GM13977 (cell line): ENCODE data around the gene RAD9A.

ENCODE experiments used
- DNase-seq: peaks from one replicate; pipeline ENCODE4 v3.0.0; 2012; ENCODE audit warnings: low spot score
- in situ Hi-C: fragments of 300-500 bp; cut with MboI; formaldehyde crosslinking; loops from one replicate; pipeline ENCODE4 v1.12.0; 2022; ENCODE audit warnings: low sequenced_read_pairs, low pct_unique_long_range_greater_than_20kb, mixed read lengths, inconsistent platforms; ENCODE audit not compliant: unreplicated experiment
- TF ChIP-seq, protein P1 (sequence below): IDR thresholded peaks from 2 replicates; pipeline ENCODE4 v1.5.1; 2012; ENCODE audit warnings: mild to moderate bottlenecking, control low read depth; ENCODE audit not compliant: insufficient read depth; ENCODE audit errors: extremely low read depth, missing control alignments

The RAD9A gene

DNA sequence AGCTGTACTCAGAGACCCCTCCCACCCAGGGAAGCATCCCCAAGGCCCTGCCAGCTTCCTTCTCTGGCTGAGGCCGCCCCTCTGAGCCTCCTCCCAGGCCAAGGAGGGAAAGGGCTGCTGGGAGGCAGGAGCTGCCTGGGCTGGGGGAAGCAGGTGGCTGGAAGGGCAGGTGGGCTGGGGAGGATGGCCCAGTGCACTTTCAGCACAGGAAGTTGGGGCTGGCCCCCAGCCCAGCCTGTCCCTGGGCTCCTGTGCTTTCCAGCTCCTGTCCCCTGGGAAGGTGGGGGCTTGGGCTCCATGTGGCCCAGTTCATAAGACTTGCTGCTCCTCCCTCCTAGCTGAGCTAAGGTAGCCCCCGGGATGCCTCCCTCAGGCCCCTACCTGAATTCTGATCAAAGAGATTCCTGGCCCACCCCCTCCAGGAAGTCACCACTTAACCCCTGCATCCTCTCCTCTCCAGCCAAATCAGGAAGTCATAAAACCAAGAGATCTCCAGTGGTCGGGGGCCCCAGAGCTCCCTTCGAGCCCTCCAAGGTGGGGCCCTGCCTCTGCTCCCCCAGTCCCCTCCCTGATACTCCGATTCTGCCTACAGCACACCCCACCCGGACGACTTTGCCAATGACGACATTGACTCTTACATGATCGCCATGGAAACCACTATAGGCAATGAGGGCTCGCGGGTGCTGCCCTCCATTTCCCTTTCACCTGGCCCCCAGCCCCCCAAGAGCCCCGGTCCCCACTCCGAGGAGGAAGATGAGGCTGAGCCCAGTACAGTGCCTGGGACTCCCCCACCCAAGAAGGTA lies 5.0 kb downstream of the RAD9A start:
- in situ Hi-C loops, result no loop called here
- TF ChIP-seq, protein P1, sequence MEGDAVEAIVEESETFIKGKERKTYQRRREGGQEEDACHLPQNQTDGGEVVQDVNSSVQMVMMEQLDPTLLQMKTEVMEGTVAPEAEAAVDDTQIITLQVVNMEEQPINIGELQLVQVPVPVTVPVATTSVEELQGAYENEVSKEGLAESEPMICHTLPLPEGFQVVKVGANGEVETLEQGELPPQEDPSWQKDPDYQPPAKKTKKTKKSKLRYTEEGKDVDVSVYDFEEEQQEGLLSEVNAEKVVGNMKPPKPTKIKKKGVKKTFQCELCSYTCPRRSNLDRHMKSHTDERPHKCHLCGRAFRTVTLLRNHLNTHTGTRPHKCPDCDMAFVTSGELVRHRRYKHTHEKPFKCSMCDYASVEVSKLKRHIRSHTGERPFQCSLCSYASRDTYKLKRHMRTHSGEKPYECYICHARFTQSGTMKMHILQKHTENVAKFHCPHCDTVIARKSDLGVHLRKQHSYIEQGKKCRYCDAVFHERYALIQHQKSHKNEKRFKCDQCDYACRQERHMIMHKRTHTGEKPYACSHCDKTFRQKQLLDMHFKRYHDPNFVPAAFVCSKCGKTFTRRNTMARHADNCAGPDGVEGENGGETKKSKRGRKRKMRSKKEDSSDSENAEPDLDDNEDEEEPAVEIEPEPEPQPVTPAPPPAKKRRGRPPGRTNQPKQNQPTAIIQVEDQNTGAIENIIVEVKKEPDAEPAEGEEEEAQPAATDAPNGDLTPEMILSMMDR, result no peak
- DNase-seq, result no peak

DNA sequence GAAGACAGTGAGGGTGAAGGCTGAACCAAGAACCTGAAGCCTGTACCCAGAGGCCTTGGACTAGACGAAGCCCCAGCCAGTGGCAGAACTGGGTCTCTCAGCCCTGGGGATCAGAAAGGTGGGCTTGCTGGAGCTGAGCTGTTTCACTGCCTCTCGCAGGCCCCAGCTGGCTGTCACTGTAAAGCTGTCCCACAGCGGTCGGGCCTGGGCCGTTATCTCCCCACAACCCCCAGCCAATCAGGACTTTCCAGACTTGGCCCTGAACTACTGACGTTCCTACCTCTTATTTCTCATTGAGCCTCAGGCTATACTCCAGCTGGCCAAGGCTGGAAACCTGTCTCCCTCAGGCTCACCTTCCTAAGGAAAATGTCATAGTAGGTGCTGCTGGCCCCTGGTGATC lies 5.8 kb downstream of the RAD9A start:
- DNase-seq, result no peak
- in situ Hi-C loops, result no loop called here
- TF ChIP-seq, protein P1, result no peak

DNA sequence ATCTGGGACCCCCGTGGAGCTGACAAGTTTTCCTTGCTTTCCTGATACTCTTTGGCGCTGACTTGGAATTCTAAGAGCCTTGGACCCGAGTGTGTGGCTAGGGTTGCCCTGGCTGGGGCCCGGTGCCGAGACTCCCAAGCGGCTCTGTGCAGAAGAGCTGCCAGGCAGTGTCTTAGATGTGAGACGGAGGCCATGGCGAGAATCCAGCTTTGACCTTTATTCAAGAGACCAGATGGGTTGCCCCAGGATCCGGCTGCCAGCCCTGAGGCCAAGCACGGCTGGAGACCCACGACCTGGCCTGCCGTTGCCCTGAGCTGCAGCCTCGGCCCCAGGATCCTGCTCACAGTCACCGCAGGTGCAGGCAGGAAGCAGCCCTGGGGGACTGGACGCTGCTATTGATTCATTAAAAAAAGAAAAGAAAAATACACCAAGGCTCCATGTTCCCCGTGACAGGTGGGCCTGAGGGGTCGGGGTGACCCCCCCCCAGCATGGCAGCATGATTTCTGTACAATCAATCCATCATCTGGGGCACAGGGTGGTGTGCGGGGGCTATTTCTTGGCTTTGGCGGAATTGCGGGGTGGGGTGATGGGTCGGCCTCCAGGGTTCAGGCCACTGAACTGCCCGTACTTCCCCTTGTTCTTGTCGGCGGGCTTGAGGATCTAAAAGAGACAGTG lies 6.3 kb downstream of the RAD9A start:
- TF ChIP-seq, protein P1, result no peak
- in situ Hi-C loops, result no loop called here
- no peak for DNase-seq

DNA sequence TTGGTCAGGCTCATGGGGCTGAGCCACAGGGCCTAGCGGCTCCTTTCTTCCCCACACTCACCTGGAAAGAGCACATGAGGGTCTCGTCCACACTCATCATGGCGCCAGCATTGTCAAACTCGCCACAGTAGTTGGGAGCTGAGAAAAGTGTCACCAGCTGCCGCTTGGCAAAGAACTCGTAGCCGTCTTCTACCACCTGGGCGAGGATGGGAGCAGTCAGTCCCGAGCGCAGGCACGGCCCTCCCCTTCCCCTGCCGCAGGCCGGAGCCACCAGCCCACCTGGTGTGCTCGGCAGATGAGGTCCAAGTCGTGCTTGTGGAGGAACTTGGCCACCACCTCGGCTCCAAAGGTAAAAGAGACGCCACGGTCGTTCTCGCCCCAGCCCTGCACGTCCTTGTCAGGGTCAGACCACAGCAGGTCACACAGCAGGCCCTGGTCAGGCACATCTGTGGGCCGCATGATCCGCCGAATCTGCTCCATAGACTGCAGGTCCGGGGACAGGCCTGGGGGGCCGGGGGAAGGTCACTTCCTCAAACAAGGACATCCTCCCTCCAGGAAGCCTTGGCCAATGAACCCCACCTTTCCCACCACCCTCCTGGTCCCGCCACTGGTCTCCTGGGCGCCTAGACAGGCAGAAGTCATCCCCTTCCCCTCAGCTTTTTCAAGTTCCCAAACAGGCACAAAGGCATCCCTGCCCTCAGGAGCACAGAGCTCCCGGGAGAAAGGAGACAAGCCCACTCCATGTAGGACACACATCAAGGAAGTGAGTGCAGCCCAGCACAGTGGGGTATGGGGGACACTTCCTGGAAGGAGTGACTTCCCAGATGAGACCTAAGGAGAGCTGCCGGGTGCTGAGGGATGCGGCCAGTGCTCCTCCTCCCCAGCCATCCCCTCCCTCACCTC lies 7.1 kb downstream of the RAD9A start:
- TF ChIP-seq, protein P1, result no peak
- DNase-seq, result no peak
- in situ Hi-C loops, result no loop called here

DNA sequence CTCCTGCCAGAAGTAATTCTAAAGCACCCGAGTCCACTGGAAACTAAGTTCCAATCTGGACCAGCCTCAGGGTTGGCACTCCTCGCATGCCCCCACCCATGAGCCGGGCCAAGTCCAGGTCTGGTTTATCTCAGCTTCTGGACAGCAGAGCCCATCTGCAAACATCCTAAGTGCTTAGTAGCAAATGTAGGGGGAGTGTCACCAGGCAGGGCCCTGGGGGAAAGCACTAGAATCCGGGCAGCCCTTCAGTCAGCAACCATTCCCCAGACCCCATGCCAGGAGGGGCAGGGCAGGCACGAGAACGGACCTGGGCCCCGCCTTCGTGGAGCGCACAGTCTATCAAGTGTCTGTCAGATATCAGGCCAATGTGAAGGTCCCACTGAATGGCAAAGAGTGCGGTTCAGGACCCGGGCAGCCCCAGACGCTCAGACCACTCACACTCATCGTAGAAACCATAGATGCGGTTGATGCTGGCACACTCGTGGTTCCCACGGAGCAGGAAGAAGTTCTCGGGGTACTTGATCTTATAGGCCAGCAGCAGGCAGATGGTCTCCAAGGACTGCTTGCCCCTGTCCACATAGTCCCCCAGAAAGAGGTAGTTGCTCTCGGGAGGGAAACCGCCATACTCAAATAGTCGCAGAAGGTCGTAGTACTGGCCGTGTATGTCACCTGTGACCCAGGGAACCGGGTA lies 8.6 kb downstream of the RAD9A start:
- in situ Hi-C loops, result loop anchor here (10.0 kb wide), 1 partner anchor 64 kb away; the partner anchor contains the start of gene TMEM134
- TF ChIP-seq, protein P1, result no peak
- no peak for DNase-seq

DNA sequence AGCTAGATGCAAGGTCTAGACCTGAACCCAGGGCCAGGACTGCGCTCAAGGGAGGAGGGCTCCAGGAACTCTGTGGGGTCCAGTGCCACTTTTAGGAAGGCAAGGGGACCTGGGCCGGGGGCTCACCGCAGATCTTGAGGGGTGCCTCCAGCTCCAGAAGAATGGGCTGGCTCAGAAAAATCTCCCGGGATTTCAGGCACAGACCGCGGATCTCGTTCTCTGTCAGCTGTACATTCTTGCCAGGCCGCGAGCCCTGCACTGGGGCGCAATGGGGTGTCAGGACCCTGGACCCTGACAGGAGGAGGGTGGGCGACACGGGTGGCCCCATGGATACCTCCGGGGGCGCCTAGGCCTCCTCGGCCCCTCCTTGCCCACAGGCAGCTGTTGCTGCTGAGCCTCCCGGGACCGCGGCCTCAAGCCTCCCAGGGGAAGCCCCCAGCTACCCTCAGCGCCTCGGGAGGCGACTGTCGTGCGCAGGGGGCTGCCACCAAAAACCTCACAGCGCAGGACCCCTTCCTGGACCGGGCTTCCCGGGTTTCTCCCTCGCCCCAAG lies 9.2 kb downstream of the RAD9A start:
- in situ Hi-C loops, result loop anchor here (10.0 kb wide), 1 partner anchor 64 kb away; the partner anchor contains the start of gene TMEM134
- DNase-seq, result peak; percentile 48
- TF ChIP-seq, protein P1, result no peak
